GM12878 (cell line): Measurements from ENCODE around the gene MRPS12. TPM values are rescaled to one million over a fixed set of nuclear protein-coding genes. Genes with fewer than 3 reads are reported as not detected.

Source experiments
- EED ChIP-seq: sonication (generic); IDR thresholded peaks from 2 replicates; pipeline ENCODE4 v1.6.1; 2016; ENCODE audit warnings: antibody characterized with exemption, low read depth
- GABPA ChIP-seq: IDR thresholded peaks from 2 replicates; pipeline ENCODE4 v1.6.1; 2014; ENCODE audit warnings: antibody characterized with exemption, low read depth, mild to moderate bottlenecking, inconsistent platforms
- JUNB ChIP-seq: IDR thresholded peaks from 2 replicates; pipeline ENCODE4 v1.6.1; 2016; ENCODE audit warnings: antibody characterized with exemption, mild to moderate bottlenecking
- MEF2B ChIP-seq: fragments of 450-650 bp; IDR thresholded peaks from 2 replicates; pipeline ENCODE4 v1.6.1; 2018; ENCODE audit warnings: mild to moderate bottlenecking, moderate library complexity; ENCODE audit not compliant: partially characterized antibody, poor library complexity, severe bottlenecking
- RUNX3 ChIP-seq: IDR thresholded peaks from 2 replicates; pipeline ENCODE4 v1.6.1; 2012; ENCODE audit warnings: low read length, inconsistent platforms
- SIN3A ChIP-seq: IDR thresholded peaks from 2 replicates; pipeline ENCODE4 v1.6.1; 2012; ENCODE audit warnings: low read depth, low read length, improper control_type of control experiment
- SMARCA5 ChIP-seq: fragments of 450-650 bp; IDR thresholded peaks from 2 replicates; pipeline ENCODE4 v1.6.1; 2017; ENCODE audit warnings: mild to moderate bottlenecking
- SP1 ChIP-seq: IDR thresholded peaks from one replicate; pipeline ENCODE4 v1.6.1; 2011; ENCODE audit warnings: low read depth, low read length
- SPI1 ChIP-seq: IDR thresholded peaks from 2 replicates; pipeline ENCODE4 v1.6.1; 2011; ENCODE audit warnings: low read depth, mild to moderate bottlenecking, low read length, moderate library complexity, borderline replicate concordance; ENCODE audit not compliant: insufficient read depth
- STAT1 ChIP-seq: fragments of 450-650 bp; conservative IDR thresholded peaks from 2 replicates; pipeline ENCODE4 v1.6.1; 2014; ENCODE audit warnings: antibody characterized with exemption, mild to moderate bottlenecking
- ZNF207 ChIP-seq: fragments of 450-650 bp; IDR thresholded peaks from 2 replicates; pipeline ENCODE4 v1.6.1; 2014; ENCODE audit warnings: antibody characterized with exemption, mild to moderate bottlenecking, borderline replicate concordance
- polyA plus RNA-seq, 11 experiments: library from polyadenylated mRNA; depleted of rRNA in 4 of 11; unstranded in 6 of 11; stranded (reverse) in 5 of 11; fragments of >200 nt; fragmentation: Nextera tagmentation in 4 of 11; fragmentation: Illumina TruSeq in 1 of 11; extraction: Ambion mirVana in 4 of 11; extraction: Trizol in 1 of 11; gene quantifications; 1 replicate in 1 of 11; 2 replicates in 10 of 11; pipeline versions ENCODE4 v1.2.1 to v1.2.3, GENCODE V29; 2011 to 2016; ENCODE audit warnings: inconsistent platforms in 2 of 11, missing spikeins in 2 of 11, low read depth in 1 of 11
- total RNA-seq, 4 experiments: library from RNA; depleted of rRNA in 3 of 4; stranded (reverse); fragments of >200 nt in 3 of 4; fragmentation: Illumina TruSeq in 1 of 4; extraction: Trizol in 1 of 4; gene quantifications; 2 replicates each; pipeline versions ENCODE4 v1.2.1 to v1.2.3, GENCODE V29; 2013 to 2021
- TF ChIP-seq, protein P1 (sequence below): fragments of 450-650 bp; IDR thresholded peaks from 2 replicates; pipeline ENCODE4 v1.6.1; 2017; ENCODE audit warnings: mild to moderate bottlenecking, moderate library complexity

The MRPS12 gene
- total and polyA plus RNA-seq, 10 of the 15 experiments (the other 5 are each of a cell fraction or from before 2014, with no cell fraction given): 7.3 to 205 (median 77.3) TPM

- TF ChIP-seq, protein P1, sequence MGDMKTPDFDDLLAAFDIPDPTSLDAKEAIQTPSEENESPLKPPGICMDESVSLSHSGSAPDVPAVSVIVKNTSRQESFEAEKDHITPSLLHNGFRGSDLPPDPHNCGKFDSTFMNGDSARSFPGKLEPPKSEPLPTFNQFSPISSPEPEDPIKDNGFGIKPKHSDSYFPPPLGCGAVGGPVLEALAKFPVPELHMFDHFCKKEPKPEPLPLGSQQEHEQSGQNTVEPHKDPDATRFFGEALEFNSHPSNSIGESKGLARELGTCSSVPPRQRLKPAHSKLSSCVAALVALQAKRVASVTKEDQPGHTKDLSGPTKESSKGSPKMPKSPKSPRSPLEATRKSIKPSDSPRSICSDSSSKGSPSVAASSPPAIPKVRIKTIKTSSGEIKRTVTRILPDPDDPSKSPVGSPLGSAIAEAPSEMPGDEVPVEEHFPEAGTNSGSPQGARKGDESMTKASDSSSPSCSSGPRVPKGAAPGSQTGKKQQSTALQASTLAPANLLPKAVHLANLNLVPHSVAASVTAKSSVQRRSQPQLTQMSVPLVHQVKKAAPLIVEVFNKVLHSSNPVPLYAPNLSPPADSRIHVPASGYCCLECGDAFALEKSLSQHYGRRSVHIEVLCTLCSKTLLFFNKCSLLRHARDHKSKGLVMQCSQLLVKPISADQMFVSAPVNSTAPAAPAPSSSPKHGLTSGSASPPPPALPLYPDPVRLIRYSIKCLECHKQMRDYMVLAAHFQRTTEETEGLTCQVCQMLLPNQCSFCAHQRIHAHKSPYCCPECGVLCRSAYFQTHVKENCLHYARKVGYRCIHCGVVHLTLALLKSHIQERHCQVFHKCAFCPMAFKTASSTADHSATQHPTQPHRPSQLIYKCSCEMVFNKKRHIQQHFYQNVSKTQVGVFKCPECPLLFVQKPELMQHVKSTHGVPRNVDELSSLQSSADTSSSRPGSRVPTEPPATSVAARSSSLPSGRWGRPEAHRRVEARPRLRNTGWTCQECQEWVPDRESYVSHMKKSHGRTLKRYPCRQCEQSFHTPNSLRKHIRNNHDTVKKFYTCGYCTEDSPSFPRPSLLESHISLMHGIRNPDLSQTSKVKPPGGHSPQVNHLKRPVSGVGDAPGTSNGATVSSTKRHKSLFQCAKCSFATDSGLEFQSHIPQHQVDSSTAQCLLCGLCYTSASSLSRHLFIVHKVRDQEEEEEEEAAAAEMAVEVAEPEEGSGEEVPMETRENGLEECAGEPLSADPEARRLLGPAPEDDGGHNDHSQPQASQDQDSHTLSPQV: no peak
- TF ChIP-seq SIN3A (peak; percentile 24; the same call in 1 of the 2 replicates), ZNF207 (0 out of 2 replicates have a peak, but pooled peaks have one; percentile 65), JUNB (no peak), SMARCA5 (no peak), EED (no peak), RUNX3 (peak; percentile 75), GABPA (peak; percentile 90), MEF2B (no peak), SPI1 (0 out of 2 replicates have a peak, but pooled peaks have one; percentile 19), STAT1 (0 out of 2 replicates have a peak, but pooled peaks have one; percentile 41), SP1 (peak; percentile 95)
Measured at GRCh38 chr19:38899447-38900201, 31.1 kb upstream of the MRPS12 start, which contains the start of the genes NFKBIB and SIRT2 (continued).
